Coronary artery (tissue), 2 donors: ENCODE measurements around the gene BOLA1.
"Not testable (repeated sequence)": the region's sequence is repeated elsewhere in the genome, so short reads cannot be mapped to it uniquely, and the experiment has no call there.

Experiments used
- DNase-seq: peaks from one replicate; pipeline ENCODE4 v3.0.0-alpha.2; 2017; ENCODE audit warnings: low spot score
- H3K27ac ChIP-seq, 2 donors: fragments of 200-600 bp; sonication (generic); one replicate each; pipeline ENCODE4 v1.5.1; 2016 to 2019
- H3K4me3 ChIP-seq: fragments of 200-600 bp; sonication (generic); 2 replicates; pipeline ENCODE4 v1.5.1; 2016; ENCODE audit warnings: mild to moderate bottlenecking, moderate library complexity
- CTCF ChIP-seq: fragments of 200-600 bp; sonication (generic); IDR thresholded peaks from one replicate; pipeline ENCODE4 v1.5.1; 2019; ENCODE audit warnings: antibody characterized with exemption

BOLA1 gene

GRCh38 chr1:149877211-149877946 lies 22.0 kb upstream of the BOLA1 start:
- no peak for DNase-seq
- no peak overlapping the region for H3K4me3 ChIP-seq
- no peak for TF ChIP-seq CTCF
- no peak overlapping the region for H3K27ac ChIP-seq

DNA sequence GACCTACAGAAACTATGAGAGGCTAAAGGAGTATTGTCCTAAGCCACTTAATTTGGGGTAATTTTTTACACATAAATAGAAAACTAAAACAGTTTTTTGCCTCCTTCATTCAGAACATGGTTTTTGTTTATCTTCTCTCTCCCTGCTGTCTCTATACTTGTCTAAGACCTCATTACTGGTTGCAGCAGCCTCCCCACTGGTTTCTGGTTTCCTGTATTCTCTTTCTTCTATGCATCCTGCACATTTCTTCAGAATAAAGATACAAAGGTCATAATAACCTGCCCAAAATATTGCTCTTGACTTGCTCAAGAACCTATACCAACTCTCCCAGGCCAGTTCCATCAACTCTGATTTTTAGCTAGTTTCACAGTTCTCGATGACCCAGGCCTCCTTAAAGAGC lies 19.8 kb upstream of the BOLA1 start:
- no peak overlapping the region for H3K27ac ChIP-seq
- H3K4me3 ChIP-seq = no peak overlapping the region
- no peak for DNase-seq
- no peak for TF ChIP-seq CTCF

DNA sequence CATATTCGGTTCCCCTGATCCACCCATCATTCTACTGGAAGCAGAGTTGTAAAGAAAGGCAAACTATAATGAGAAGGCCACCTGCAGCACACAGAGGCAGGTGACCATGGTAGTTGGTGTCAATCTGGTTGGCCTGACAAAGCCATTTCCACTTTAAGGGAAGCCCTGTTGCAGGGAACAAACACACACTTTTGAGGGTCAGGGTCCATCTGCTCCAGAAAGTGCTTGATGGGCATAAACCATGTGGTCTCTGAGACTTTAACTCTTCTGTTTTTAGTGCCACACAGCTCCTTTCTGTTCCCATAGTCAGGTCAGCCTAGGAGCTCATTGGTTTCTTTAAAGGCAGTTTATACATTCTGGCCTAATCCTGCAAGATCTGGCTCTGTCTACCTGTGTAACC lies 17.5 kb upstream of the BOLA1 start:
- DNase-seq = no peak

GRCh38 chr1:149883598-149884247 lies 15.6 kb upstream of the BOLA1 start:
- no peak for TF ChIP-seq CTCF
- DNase-seq = no peak
- Histone ChIP-seq H3K27ac (no peak overlapping the region), H3K4me3 (no peak overlapping the region)

More for the DNA sequence above, 17.5 kb upstream of the BOLA1 start:
- TF ChIP-seq CTCF = no peak
- no peak overlapping the region for H3K27ac ChIP-seq
- no peak overlapping the region for H3K4me3 ChIP-seq

GRCh38 chr1:149884433-149885338 lies 14.7 kb upstream of the BOLA1 start:
- peak overlapping the region; percentile 98 for H3K27ac ChIP-seq
- TF ChIP-seq CTCF = no peak
- DNase-seq = no peak
- peak overlapping the region; percentile 81 for H3K4me3 ChIP-seq

DNA sequence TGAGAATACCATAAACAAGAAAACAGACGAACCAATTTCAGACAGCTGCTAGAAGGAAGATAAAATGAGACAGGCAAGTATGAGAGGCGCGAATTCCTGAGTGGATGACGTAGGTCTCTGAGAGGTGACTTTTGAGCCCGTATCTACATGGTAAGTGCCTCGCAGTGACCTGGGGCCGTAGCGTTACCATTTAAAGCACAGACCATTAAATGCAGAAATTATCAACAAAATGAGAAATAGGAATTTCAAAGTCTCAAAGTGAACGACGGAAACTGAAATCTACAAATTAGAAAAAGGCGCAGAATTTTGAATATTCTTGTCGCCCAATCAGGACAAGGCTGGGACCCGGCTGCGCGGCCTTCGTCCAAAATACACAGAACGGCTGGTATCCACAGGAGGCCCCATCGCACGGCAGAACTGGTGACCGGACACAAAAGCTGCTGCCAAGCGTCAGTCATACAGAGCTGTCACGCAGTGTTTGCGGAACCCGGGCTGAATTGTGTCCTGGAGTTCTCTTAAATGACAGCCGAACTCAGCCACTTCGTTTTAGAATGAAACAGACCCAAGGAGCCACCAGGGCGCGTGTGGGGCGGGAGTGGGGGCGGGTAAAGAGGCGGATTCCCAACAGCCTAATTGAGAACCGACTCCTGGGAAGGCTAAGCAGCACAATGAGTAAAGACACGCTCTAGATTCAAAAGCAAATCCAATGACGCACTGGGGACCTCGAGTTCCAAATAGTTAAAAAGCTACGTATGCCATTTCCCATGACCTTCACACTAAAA lies 13.8 kb upstream of the BOLA1 start:
- Histone ChIP-seq H3K4me3 (peak overlapping the region; percentile 81), H3K27ac (peak overlapping the region; percentile 98)
- DNase-seq = peak; percentile 95
- TF ChIP-seq CTCF = no peak

DNA sequence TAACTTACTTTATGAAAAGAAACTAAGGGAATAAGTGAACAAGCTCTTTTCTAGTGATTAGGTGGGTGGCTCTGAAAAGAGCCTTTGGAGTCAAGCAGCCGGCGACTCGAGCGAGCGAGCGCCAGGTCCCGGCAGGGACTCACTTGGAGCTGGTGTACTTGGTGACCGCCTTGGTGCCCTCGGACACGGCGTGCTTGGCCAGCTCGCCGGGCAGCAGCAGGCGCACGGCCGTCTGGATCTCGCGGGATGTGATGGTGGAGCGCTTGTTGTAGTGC lies 13.3 kb upstream of the BOLA1 start:
- H3K27ac ChIP-seq = peak overlapping the region; percentile 98
- not testable (repeated sequence) for DNase-seq
- H3K4me3 ChIP-seq = peak overlapping the region; percentile 81
